Activated CD8-positive, alpha-beta memory T cell treated with anti-CD3 and anti-CD28 coated beads, Interleukin-2, amount 10 ng/mL, durations not matched to agents 7 days and 5 days (primary cell): ENCODE results near the gene SLC38A10. TPM values are rescaled to one million over a fixed set of nuclear protein-coding genes. Genes with fewer than 3 reads are reported as not detected.

Experiments used
- ATAC-seq: fragments of 150-1000 bp; cut with Tn5 transposase; one replicate; pipeline ENCODE4 v1.10.0; 2021; ENCODE audit warnings: moderate library complexity
- CTCF ChIA-PET: fragments of 350-600 bp; sonication (Branson Sonifier 250); formaldehyde crosslinking; loops from one replicate; lab custom pipeline; 2021; ENCODE audit warnings: antibody characterized with exemption; lab: Charles Lee
- DNase-seq: peaks from one replicate; pipeline ENCODE4 v3.0.0-alpha.2; 2020
- H3K27ac Mint-ChIP-seq: one replicate; pipeline ENCODE4 v1.8.0; 2021; ENCODE audit warnings: mild to moderate bottlenecking, mixed read lengths
- H3K27me3 Mint-ChIP-seq: one replicate; pipeline ENCODE4 v1.8.0; 2021; ENCODE audit warnings: mixed read lengths
- H3K36me3 Mint-ChIP-seq: one replicate; pipeline ENCODE4 v1.8.0; 2021; ENCODE audit warnings: mild to moderate bottlenecking, mixed read lengths
- H3K4me1 Mint-ChIP-seq: one replicate; pipeline ENCODE4 v1.8.0; 2021; ENCODE audit warnings: mixed read lengths
- H3K4me3 Mint-ChIP-seq: one replicate; pipeline ENCODE4 v1.8.0; 2021; ENCODE audit warnings: mild to moderate bottlenecking, moderate library complexity, mixed read lengths
- H3K9me3 Mint-ChIP-seq: one replicate; pipeline ENCODE4 v1.8.0; 2022; ENCODE audit warnings: low read depth, mixed read lengths
- total RNA-seq, 2 experiments: library from RNA; stranded (reverse); gene quantifications; one replicate each; pipeline ENCODE4 v1.2.3, GENCODE V29; 2021

Gene SLC38A10
- total RNA-seq, 2 experiments from 2014 or later, result 81.7 to 88.7 TPM

GRCh38 chr17:81291662-81292061 lies 3.4 kb downstream of the SLC38A10 start:
- Mint-ChIP-seq H3K27ac (no peak overlapping the region), H3K36me3 (peaks cover 24% of the 10 kb centered on the region), H3K27me3 (no peaks in the 10 kb centered on the region), H3K4me1 (peaks cover 51% of the 10 kb centered on the region), H3K9me3 (no peaks in the 10 kb centered on the region), H3K4me3 (peak overlapping the region; percentile 38)
- ATAC-seq, result peak; percentile 37
- CTCF ChIA-PET, result interaction anchor here (0.6 to 2.3 kb wide), 9 partner anchors 10 to 309 kb away, joined by 3 to 12 read pairs (median 3); partner anchors contain the start of gene CEP131
- DNase-seq, result peak; percentile 74

GRCh38 chr17:81290230-81290629 lies 4.9 kb downstream of the SLC38A10 start:
- no peaks in the 10 kb centered on the region for H3K9me3 Mint-ChIP-seq
- no peak for DNase-seq
- H3K4me3 Mint-ChIP-seq, result no peak overlapping the region
- H3K36me3 Mint-ChIP-seq, result peaks cover 20% of the 10 kb centered on the region
- no peaks in the 10 kb centered on the region for H3K27me3 Mint-ChIP-seq
- H3K27ac Mint-ChIP-seq, result no peak overlapping the region
- ATAC-seq, result no peak
- CTCF ChIA-PET, result no interaction called here
- H3K4me1 Mint-ChIP-seq, result peaks cover 55% of the 10 kb centered on the region

GRCh38 chr17:81289627-81290026 lies 5.5 kb downstream of the SLC38A10 start:
- Mint-ChIP-seq H3K9me3 (no peaks in the 10 kb centered on the region), H3K27ac (no peak overlapping the region), H3K4me1 (peaks cover 61% of the 10 kb centered on the region), H3K4me3 (no peak overlapping the region), H3K36me3 (peaks cover 23% of the 10 kb centered on the region), H3K27me3 (no peaks in the 10 kb centered on the region)
- no peak for ATAC-seq
- CTCF ChIA-PET, result no interaction called here
- DNase-seq, result no peak

GRCh38 chr17:81288715-81289114 lies 6.4 kb downstream of the SLC38A10 start:
- Mint-ChIP-seq H3K36me3 (peaks cover 21% of the 10 kb centered on the region), H3K27ac (peak overlapping the region; percentile 56), H3K27me3 (no peaks in the 10 kb centered on the region), H3K9me3 (no peaks in the 10 kb centered on the region), H3K4me3 (no peak overlapping the region), H3K4me1 (peaks cover 58% of the 10 kb centered on the region)
- ATAC-seq, result no peak
- no peak for DNase-seq
- CTCF ChIA-PET, result interaction anchor here (0.6 kb wide), 1 partner anchor 79 kb away, joined by 3 read pairs; no protein-coding TSS in a partner anchor

GRCh38 chr17:81287741-81288430 lies 7.2 kb downstream of the SLC38A10 start:
- CTCF ChIA-PET, result interaction anchor here (0.6 kb wide), 1 partner anchor 80 kb away, joined by 3 read pairs; no protein-coding TSS in a partner anchor
- H3K27me3 Mint-ChIP-seq, result no peaks in the 10 kb centered on the region
- no peak overlapping the region for H3K4me3 Mint-ChIP-seq
- DNase-seq (no peak), ATAC-seq (no peak)
- no peaks in the 10 kb centered on the region for H3K9me3 Mint-ChIP-seq
- peaks cover 19% of the 10 kb centered on the region for H3K36me3 Mint-ChIP-seq
- H3K27ac Mint-ChIP-seq, result peak overlapping the region; percentile 28
- peaks cover 50% of the 10 kb centered on the region for H3K4me1 Mint-ChIP-seq

- H3K36me3 Mint-ChIP-seq, result peaks cover 19% of the 10 kb centered on the region
- no peaks in the 10 kb centered on the region for H3K9me3 Mint-ChIP-seq
- no peaks in the 10 kb centered on the region for H3K27me3 Mint-ChIP-seq
- peak overlapping the region; percentile 47 for H3K27ac Mint-ChIP-seq
- H3K4me1 Mint-ChIP-seq, result peaks cover 46% of the 10 kb centered on the region
- ATAC-seq, result no peak
- no peak for DNase-seq
- H3K4me3 Mint-ChIP-seq, result no peak overlapping the region
- CTCF ChIA-PET, result no interaction called here
Observed at GRCh38 chr17:81287152-81287551, 8.0 kb downstream of the SLC38A10 start.

- Mint-ChIP-seq H3K27me3 (no peaks in the 10 kb centered on the region), H3K9me3 (no peaks in the 10 kb centered on the region), H3K27ac (peak overlapping the region; percentile 89), H3K36me3 (peaks cover 20% of the 10 kb centered on the region), H3K4me3 (no peak overlapping the region), H3K4me1 (peaks cover 45% of the 10 kb centered on the region)
- CTCF ChIA-PET, result no interaction called here
- no peak for DNase-seq
- ATAC-seq, result no peak
Observed at GRCh38 chr17:81286491-81287145, 8.5 kb downstream of the SLC38A10 start.

- H3K9me3 Mint-ChIP-seq, result no peaks in the 10 kb centered on the region
- no peaks in the 10 kb centered on the region for H3K27me3 Mint-ChIP-seq
- H3K4me1 Mint-ChIP-seq, result peaks cover 40% of the 10 kb centered on the region
- CTCF ChIA-PET, result interaction anchor here (1.3 to 1.5 kb wide), 2 partner anchors 10 to 33 kb away, joined by 4 to 8 read pairs; partner anchors contain the start of gene SLC38A10
- H3K36me3 Mint-ChIP-seq, result peaks cover 19% of the 10 kb centered on the region
- no peak for DNase-seq
- no peak for ATAC-seq
- peak overlapping the region; percentile 89 for H3K27ac Mint-ChIP-seq
- peak overlapping the region; percentile 78 for H3K4me3 Mint-ChIP-seq
Observed at GRCh38 chr17:81285894-81286293, 9.2 kb downstream of the SLC38A10 start.

GRCh38 chr17:81285179-81285878 lies 9.8 kb downstream of the SLC38A10 start:
- H3K27ac Mint-ChIP-seq, result peak overlapping the region; percentile 89
- peak; percentile 79 for DNase-seq
- H3K4me1 Mint-ChIP-seq, result peaks cover 39% of the 10 kb centered on the region
- H3K27me3 Mint-ChIP-seq, result no peaks in the 10 kb centered on the region
- CTCF ChIA-PET, result interaction anchor here (0.9 to 1.5 kb wide), 5 partner anchors 10 to 199 kb away, joined by 3 to 8 read pairs (median 4); partner anchors contain the start of gene SLC38A10
- H3K4me3 Mint-ChIP-seq, result peak overlapping the region; percentile 78
- ATAC-seq, result peak; percentile 86
- peaks cover 18% of the 10 kb centered on the region for H3K36me3 Mint-ChIP-seq
- no peaks in the 10 kb centered on the region for H3K9me3 Mint-ChIP-seq

GRCh38 chr17:81282876-81283275 lies 12.2 kb downstream of the SLC38A10 start:
- Mint-ChIP-seq H3K9me3 (no peaks in the 10 kb centered on the region), H3K4me1 (peaks cover 33% of the 10 kb centered on the region), H3K27ac (no peak overlapping the region), H3K27me3 (no peaks in the 10 kb centered on the region), H3K4me3 (no peak overlapping the region), H3K36me3 (peaks cover 16% of the 10 kb centered on the region)
- no peak for ATAC-seq
- DNase-seq, result no peak
- CTCF ChIA-PET, result interaction anchor here (1.0 kb wide), 1 partner anchor 202 kb away, joined by 3 read pairs; no protein-coding TSS in a partner anchor

- H3K4me3 Mint-ChIP-seq, result no peak overlapping the region
- ATAC-seq (no peak), DNase-seq (no peak)
- H3K4me1 Mint-ChIP-seq, result peaks cover 27% of the 10 kb centered on the region
- no peak overlapping the region for H3K27ac Mint-ChIP-seq
- H3K27me3 Mint-ChIP-seq, result no peaks in the 10 kb centered on the region
- CTCF ChIA-PET, result no interaction called here
- peaks cover 18% of the 10 kb centered on the region for H3K36me3 Mint-ChIP-seq
- no peaks in the 10 kb centered on the region for H3K9me3 Mint-ChIP-seq
Observed at GRCh38 chr17:81282141-81282540, 13.0 kb downstream of the SLC38A10 start.

GRCh38 chr17:81280571-81280970 lies 14.5 kb downstream of the SLC38A10 start:
- Mint-ChIP-seq H3K27ac (no peak overlapping the region), H3K36me3 (peaks cover 20% of the 10 kb centered on the region), H3K4me1 (peaks cover 13% of the 10 kb centered on the region), H3K9me3 (no peaks in the 10 kb centered on the region), H3K27me3 (no peaks in the 10 kb centered on the region), H3K4me3 (no peak overlapping the region)
- ATAC-seq (no peak), DNase-seq (no peak)
- CTCF ChIA-PET, result no interaction called here
